ENCODE results near the gene AATK. TPM values are rescaled to one million over a fixed set of nuclear protein-coding genes. Genes with fewer than 3 reads are reported as not detected.

The AATK gene
- total and polyA plus RNA-seq, 9 of the 15 experiments (the other 6 are each of a cell fraction or from before 2014, with no cell fraction given) = 0.11 to 0.55 (median 0.38) TPM; not detected in 5

- TF ChIP-seq CTCFL (IDR thresholded peaks at IDR 0.05; ENCODE audit: borderline replicate concordance, insufficient read depth, low read depth, low read length, poor library complexity, severe bottlenecking) = no peak
- no peak for TF ChIP-seq FOXP1 (CRISPR knock-in tag; IDR thresholded peaks at IDR 0.05)
- TF ChIP-seq NFIX (CRISPR knock-in tag; IDR thresholded peaks at IDR 0.05; ENCODE audit: low read depth) = no peak
- no peak for TF ChIP-seq ZNF277 (CRISPR knock-in tag; IDR thresholded peaks at IDR 0.05; ENCODE audit: borderline replicate concordance)
- TF ChIP-seq DPF2 (IDR thresholded peaks at IDR 0.05) = peak; percentile 71
- TF ChIP-seq RFX7 (CRISPR knock-in tag; IDR thresholded peaks at IDR 0.05) = no peak
- TF ChIP-seq PRMT5 (CRISPR knock-in tag; IDR thresholded peaks at IDR 0.05) = no peak
- TF ChIP-seq MTF1 (CRISPR knock-in tag; IDR thresholded peaks at IDR 0.05; ENCODE audit: borderline replicate concordance) = no peak
- no peak for TF ChIP-seq NR1H2 (CRISPR knock-in tag; IDR thresholded peaks at IDR 0.05)
- TF ChIP-seq FOXM1 (IDR thresholded peaks at IDR 0.05; ENCODE audit: low read depth) = no peak
- TF ChIP-seq FOXM1 (CRISPR knock-in tag; IDR thresholded peaks at IDR 0.05; ENCODE audit: low read depth) = no peak
- no peak for TF ChIP-seq NCOA4 (IDR thresholded peaks at IDR 0.05; ENCODE audit: partially characterized antibody)
- TF ChIP-seq CHCHD3 (CRISPR knock-in tag; IDR thresholded peaks at IDR 0.05) = no peak
- TF ChIP-seq ZNF134 (CRISPR knock-in tag; conservative IDR thresholded peaks at IDR 0.05) = no peak
- TF ChIP-seq ZFP30 (CRISPR knock-in tag; IDR thresholded peaks at IDR 0.05; ENCODE audit: borderline replicate concordance) = no peak
- TF ChIP-seq NR2C2 (CRISPR knock-in tag; IDR thresholded peaks at IDR 0.05) = no peak
- no peak; the same call in 1 of the 2 replicates for TF ChIP-seq NR2C2 (tag; IDR thresholded peaks at IDR 0.05)
- no peak for TF ChIP-seq PCBP2 (IDR thresholded peaks at IDR 0.05; ENCODE audit: low read depth, low read length, poor library complexity, severe bottlenecking)
- TF ChIP-seq BCOR (IDR thresholded peaks at IDR 0.05) = 0 out of 2 replicates have a peak, but pooled peaks have one; percentile 28
- TF ChIP-seq GTF2B (IDR thresholded peaks at IDR 0.05; ENCODE audit: extremely low read depth, insufficient read length) = no peak
- no peak for TF ChIP-seq CBFA2T2 (conservative IDR thresholded peaks at IDR 0.05)
- no peak for TF ChIP-seq FOXA1 (IDR thresholded peaks at IDR 0.05; ENCODE audit: borderline replicate concordance)
- no peak for TF ChIP-seq SP2 (IDR thresholded peaks at IDR 0.05; ENCODE audit: extremely low read depth, low read depth, low read length, poor library complexity, severe bottlenecking)
- 0 out of 4 replicates have a peak, but pooled peaks of 1 of the 2 experiments have one; percentile 26 for TF ChIP-seq RCOR1 (IDR thresholded peaks at IDR 0.05; ENCODE audit: borderline replicate concordance in 1 of 2, low read depth in 2 of 2, low read length in 2 of 2)
- no peak for TF ChIP-seq ETV6 (IDR thresholded peaks at IDR 0.05; ENCODE audit: borderline replicate concordance in 1 of 2, low read depth in 2 of 2, low read length in 1 of 2)
- no peak for TF ChIP-seq ETV6 (CRISPR knock-in tag; IDR thresholded peaks at IDR 0.05; ENCODE audit: borderline replicate concordance)
- no peak for TF ChIP-seq ZNF511 (CRISPR knock-in tag; IDR thresholded peaks at IDR 0.05)
Observed at GRCh38 chr17:81153340-81153803, 12.6 kb downstream of the AATK start (continued).
